Thymus (tissue), 11 donors: ENCODE results near the gene C19orf44. TPM values are rescaled to one million over a fixed set of nuclear protein-coding genes. Genes with fewer than 3 reads are reported as not detected.
"Not testable (repeated sequence)": the region's sequence is repeated elsewhere in the genome, so short reads cannot be mapped to it uniquely, and the experiment has no call there.

Experiments
- DNase-seq, 9 donors: peaks; one replicate each; pipeline ENCODE4 v3.0.0-alpha.2; 2013; ENCODE audit warnings: low spot score in 9 of 9, low read depth in 6 of 9, missing footprints in 1 of 9
- H3K27ac ChIP-seq, 2 donors: one replicate each; pipeline ENCODE4 v1.5.1; 2013; ENCODE audit warnings: control low read depth in 1 of 2, low read depth in 1 of 2, low read length in 1 of 2, mild to moderate bottlenecking in 1 of 2, moderate library complexity in 1 of 2
- H3K27me3 ChIP-seq, 2 donors: one replicate each; pipeline ENCODE4 v1.5.1; 2013; ENCODE audit warnings: low read length in 1 of 2; ENCODE audit not compliant: control insufficient read depth in 2 of 2, insufficient read depth in 1 of 2
- H3K36me3 ChIP-seq, 2 donors: one replicate each; pipeline ENCODE4 v1.5.1; 2013; ENCODE audit warnings: low read length in 1 of 2, mild to moderate bottlenecking in 1 of 2, moderate library complexity in 1 of 2; ENCODE audit not compliant: control insufficient read depth in 2 of 2, insufficient read depth in 2 of 2
- H3K4me1 ChIP-seq, 2 donors: one replicate each; pipeline ENCODE4 v1.5.1; 2013; ENCODE audit warnings: low read length in 2 of 2; ENCODE audit not compliant: control insufficient read depth in 2 of 2, insufficient read depth in 2 of 2
- H3K4me3 ChIP-seq, 2 donors: one replicate each; pipeline ENCODE4 v1.5.1; 2013; ENCODE audit warnings: low read length in 2 of 2, control low read depth in 1 of 2, mild to moderate bottlenecking in 1 of 2
- H3K9me3 ChIP-seq, 2 donors: one replicate each; pipeline ENCODE4 v1.5.1; 2013; ENCODE audit warnings: low read length in 1 of 2, mild to moderate bottlenecking in 1 of 2; ENCODE audit not compliant: control insufficient read depth in 2 of 2, insufficient read depth in 1 of 2
- WGBS: extraction: QIAGEN DNeasy Blood & Tissue Kit; methylation state at CpG from one replicate; pipeline ENCODE4 v1.1.7; 2013; 5-methylcytosine and 5-hydroxymethylcytosine counted together
- polyA plus RNA-seq: library from polyadenylated mRNA; stranded (reverse); fragments of 200-250 nt; gene quantifications from one replicate; pipeline ENCODE4 v1.2.3, GENCODE V29; 2013
- total RNA-seq: library from RNA; stranded (reverse); fragments of 120-200 nt; gene quantifications from one replicate; pipeline ENCODE4 v1.2.4, GENCODE V29; 2013
- donor health status: healthy.

Gene C19orf44
- total and polyA plus RNA-seq, 2 donors: 1.3 to 4.7 TPM

DNA sequence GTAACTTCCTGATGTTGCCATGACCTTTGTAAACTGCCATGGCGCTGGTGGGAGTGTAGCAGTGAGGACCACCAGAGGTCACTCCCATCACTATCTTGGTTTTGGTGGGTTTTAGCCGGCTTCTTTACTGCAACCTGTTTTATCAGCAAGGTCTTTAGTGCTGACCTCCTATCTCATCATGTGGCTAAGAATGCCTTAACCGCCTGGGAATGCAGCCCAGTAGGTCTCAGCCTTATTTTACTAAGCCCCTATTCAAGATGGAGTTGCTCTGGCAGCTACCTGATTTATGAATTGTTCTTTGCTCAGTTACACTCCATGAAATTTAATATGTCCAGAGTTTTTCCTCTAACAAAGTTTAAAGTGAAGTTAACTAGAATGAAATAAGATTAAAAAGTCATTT lies 19.8 kb upstream of the C19orf44 start:
- H3K27me3 ChIP-seq: no peaks in the 10 kb centered on the region
- peaks cover 0 to 10% of the 10 kb centered on the region in 2 donors for H3K9me3 ChIP-seq
- peaks cover 3 to 4% of the 10 kb centered on the region in 2 donors for H3K4me1 ChIP-seq
- WGBS: 92% methylated on average over 3 of the region's 3 CpGs
- H3K36me3 ChIP-seq: no peaks in the 10 kb centered on the region
- H3K4me3 ChIP-seq: no peak overlapping the region
- no peak overlapping the region for H3K27ac ChIP-seq
- DNase-seq: no peak

DNA sequence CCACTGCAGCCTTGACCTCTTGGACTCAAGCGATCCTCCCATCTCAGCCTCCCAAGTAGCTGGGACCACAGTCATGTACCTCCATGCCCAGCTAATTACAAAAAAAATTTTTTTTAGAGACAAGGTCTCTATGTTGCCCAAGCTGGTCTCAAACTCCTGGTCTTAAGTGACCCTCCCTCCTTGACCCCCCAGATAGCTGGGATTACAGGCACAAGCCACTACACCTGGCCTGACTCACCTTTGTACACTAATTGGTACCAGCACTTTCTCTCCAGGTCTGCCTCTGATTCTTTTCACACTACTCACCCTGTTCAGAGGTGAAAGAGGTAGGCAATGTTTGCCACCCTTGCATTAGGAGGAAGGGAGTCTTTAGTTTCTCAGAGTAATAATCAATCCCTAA lies 18.9 kb upstream of the C19orf44 start:
- peaks cover 0 to 6% of the 10 kb centered on the region in 2 donors for H3K9me3 ChIP-seq
- no peaks in the 10 kb centered on the region for H3K36me3 ChIP-seq
- H3K27ac ChIP-seq: no peak overlapping the region
- no peak overlapping the region for H3K4me3 ChIP-seq
- peaks cover 1 to 2% of the 10 kb centered on the region in 2 donors for H3K4me1 ChIP-seq
- WGBS: 98% methylated on average over 1 of the region's 1 CpG
- DNase-seq: no peak
- no peaks in the 10 kb centered on the region for H3K27me3 ChIP-seq

DNA sequence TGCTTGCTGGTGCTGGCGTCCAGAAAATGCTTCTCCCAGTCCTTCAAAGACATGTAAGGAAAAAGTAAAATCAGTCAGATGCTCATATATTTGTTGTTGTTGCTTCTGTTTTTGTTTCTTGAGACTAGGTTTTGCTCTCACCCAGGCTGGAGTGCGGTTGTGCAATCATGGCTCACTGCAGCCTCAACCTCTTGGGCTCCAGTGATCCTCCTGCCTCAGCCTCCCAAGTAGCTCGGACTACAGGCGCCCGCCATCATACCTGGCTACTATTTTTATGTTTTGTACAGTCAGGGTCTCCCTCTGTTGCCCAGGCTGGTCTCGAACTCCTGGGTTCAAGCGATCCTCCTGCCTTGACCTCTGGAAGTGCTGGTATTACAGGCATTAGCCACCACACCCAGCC lies 13.4 kb upstream of the C19orf44 start:
- H3K27ac ChIP-seq: no peak overlapping the region
- H3K27me3 ChIP-seq: no peaks in the 10 kb centered on the region
- no peaks in the 10 kb centered on the region for H3K4me1 ChIP-seq
- 83% methylated on average over 7 of the region's 7 CpGs for WGBS
- DNase-seq: no peak
- no peaks in the 10 kb centered on the region for H3K36me3 ChIP-seq
- no peaks in the 10 kb centered on the region for H3K9me3 ChIP-seq
- H3K4me3 ChIP-seq: no peak overlapping the region

DNA sequence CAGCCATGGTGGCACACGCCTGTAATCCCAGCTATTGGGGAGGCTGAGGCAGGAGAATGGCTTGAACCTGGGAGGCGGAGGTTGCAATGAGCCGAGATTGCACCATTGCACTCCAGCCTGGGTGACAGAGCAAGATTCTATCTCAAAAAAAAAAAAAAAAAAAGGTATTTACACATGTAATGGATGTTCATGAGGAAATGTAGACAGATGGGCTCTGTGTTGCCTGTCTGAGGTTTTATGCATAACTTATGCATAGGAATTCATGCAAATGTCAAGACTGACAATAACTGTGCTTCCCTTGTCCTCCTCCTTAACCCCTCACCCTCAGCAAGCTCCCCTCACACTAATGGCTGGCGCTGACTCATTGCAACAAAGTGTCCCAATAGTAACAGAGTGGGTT lies 9.7 kb upstream of the C19orf44 start:
- H3K4me3 ChIP-seq, H3K27ac ChIP-seq, H3K4me1 ChIP-seq, H3K36me3 ChIP-seq, H3K27me3 ChIP-seq, DNase-seq, H3K9me3 ChIP-seq: not testable (repeated sequence)
- 98% methylated on average over 4 of the region's 4 CpGs for WGBS

DNA sequence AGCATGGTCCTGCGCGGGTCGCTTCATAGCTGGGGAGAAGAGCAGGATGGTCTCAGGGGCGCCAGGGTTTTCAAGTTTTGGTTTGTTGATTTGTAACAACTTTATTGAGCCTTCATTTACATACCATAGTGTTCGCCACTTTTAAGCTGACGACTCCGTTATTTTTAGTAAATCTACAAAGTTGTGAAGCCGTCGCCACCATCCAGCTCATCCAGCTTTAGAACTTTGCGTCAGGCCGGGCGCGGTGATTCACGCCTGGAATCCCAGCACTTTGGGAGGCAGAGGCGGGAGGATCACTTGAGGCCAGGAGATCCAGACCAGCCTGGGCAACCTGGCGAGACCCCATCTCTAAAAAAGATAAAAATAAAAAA lies 404 bp downstream of the C19orf44 start:
- Histone ChIP-seq H3K27me3 (no peaks in the 10 kb centered on the region), H3K9me3 (no peaks in the 10 kb centered on the region), H3K4me1 (peaks cover 7 to 11% of the 10 kb centered on the region in 2 donors), H3K27ac (no peak overlapping the region), H3K36me3 (peaks cover 3 to 8% of the 10 kb centered on the region in 2 donors), H3K4me3 (peak overlapping the region; percentile 59 to 68)
- 43% methylated on average over 16 of the region's 16 CpGs for WGBS
- DNase-seq: peak in 1 of 9 donors; percentile 9

DNA sequence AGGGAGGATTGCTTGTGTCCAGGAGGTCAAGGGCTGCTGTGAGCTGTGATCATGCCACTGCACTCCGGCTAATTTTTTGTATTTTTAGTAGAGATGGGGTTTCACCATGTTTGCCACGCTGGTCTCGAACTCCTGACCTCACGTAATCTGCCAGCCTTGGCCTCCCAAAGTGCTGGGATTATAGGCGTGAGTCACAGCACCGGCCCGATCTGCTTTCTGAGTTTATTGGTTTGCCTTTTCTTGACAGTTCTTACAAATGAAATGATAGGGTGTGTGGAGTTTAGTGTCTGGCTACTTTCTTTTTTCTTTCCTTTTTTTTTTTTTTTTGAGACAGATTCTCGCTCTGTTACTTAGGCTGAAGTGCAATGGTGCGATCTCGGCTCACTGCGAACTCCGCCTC lies 848 bp downstream of the C19orf44 start:
- WGBS: 96% methylated on average over 12 of the region's 12 CpGs
- Histone ChIP-seq H3K36me3 (peaks cover 3 to 8% of the 10 kb centered on the region in 2 donors), H3K27ac (no peak overlapping the region), H3K4me1 (peaks cover 7 to 11% of the 10 kb centered on the region in 2 donors), H3K27me3 (no peaks in the 10 kb centered on the region), H3K4me3 (no peak overlapping the region), H3K9me3 (no peaks in the 10 kb centered on the region)
- no peak for DNase-seq

DNA sequence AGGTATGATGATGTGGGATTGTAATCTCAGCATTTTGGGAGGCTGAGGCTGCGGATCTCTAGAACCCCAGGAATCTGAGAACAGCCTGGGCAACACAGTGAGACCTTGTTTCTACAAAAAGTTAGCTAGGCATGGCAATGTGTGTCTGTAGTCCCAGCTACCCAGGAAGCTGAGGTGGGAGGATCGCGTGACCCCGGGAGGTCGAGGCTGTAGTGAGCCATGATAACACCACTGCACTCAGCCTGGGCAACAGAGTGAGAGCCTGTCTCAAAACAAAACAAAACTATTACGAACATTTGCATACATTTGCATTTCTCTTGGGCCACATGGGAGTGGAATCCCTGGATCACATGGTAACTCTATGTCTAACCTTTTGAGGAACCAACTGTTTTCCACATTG lies 1.6 kb downstream of the C19orf44 start:
- Histone ChIP-seq H3K36me3 (peaks cover 5 to 8% of the 10 kb centered on the region in 2 donors), H3K4me1 (peaks cover 7 to 11% of the 10 kb centered on the region in 2 donors), H3K27me3 (no peaks in the 10 kb centered on the region), H3K4me3 (no peak overlapping the region), H3K27ac (no peak overlapping the region), H3K9me3 (no peaks in the 10 kb centered on the region)
- WGBS: 98% methylated on average over 6 of the region's 6 CpGs
- DNase-seq: no peak

DNA sequence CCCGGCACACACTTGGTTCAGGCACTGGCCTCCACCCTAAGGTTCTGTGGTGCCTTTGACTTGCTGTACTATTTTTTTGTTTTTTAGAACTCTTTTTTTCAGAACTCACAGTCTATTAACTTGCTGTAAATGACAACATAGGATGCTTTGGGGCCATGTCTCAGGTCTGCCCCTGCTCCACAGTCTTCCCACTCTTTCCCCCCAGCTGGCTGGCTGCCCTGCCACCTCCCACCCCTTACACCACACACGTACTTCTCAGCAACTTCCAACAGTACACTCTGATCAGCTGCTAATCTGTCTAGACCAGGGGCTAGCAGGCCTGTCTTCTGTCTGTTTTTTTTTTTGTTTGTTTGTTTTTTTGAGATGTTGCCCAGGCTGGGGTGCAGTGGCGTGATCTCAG lies 8.1 kb downstream of the C19orf44 start:
- H3K9me3 ChIP-seq: no peaks in the 10 kb centered on the region
- H3K27me3 ChIP-seq: no peaks in the 10 kb centered on the region
- 96% methylated on average over 3 of the region's 3 CpGs for WGBS
- H3K36me3 ChIP-seq: peaks cover 11 to 21% of the 10 kb centered on the region in 2 donors
- no peaks in the 10 kb centered on the region for H3K4me1 ChIP-seq
- no peak overlapping the region for H3K27ac ChIP-seq
- H3K4me3 ChIP-seq: no peak overlapping the region
- DNase-seq: no peak

DNA sequence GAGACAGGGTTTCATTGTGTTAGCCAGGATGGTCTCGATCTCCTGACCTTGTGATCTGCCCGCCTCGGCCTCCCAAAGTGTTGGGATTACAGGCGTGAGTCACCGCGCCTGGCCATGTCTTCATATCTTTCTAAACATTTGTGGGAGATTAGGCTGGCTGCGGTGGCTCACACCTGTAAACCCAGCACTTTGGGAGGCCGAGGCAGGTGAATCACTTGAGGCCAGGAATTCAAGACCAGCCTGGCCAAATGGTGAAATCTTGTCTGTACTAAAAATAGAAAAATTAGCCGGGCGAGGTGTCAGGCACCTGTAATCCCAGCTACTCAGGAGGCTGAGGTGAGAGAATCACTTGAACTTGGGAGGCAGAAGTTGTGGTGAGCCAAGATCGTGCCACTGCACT lies 10.0 kb downstream of the C19orf44 start:
- DNase-seq, H3K9me3 ChIP-seq, H3K27me3 ChIP-seq, H3K4me1 ChIP-seq, H3K4me3 ChIP-seq, H3K27ac ChIP-seq: not testable (repeated sequence)
- WGBS: 98% methylated on average over 11 of the region's 11 CpGs
- peaks cover 11 to 29% of the 10 kb centered on the region in 2 donors for H3K36me3 ChIP-seq

DNA sequence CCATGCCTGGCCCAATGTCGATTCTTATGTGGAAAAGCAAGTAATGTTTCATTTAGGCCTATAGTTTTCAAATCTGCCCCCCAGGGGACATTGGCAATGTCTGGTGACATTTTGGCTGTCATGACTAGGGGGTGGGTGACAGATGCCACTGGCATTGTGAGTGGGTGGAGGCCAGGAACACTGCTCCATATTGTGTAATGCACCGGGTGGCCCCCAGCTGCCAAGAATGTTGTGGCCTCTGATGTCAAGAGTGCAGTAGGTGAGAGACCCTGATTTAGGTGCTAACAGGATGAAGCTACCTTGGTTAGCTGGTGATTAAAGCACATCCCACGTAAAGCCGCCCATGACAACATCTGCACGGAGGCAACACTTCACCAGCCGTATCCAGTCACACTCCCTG lies 10.8 kb downstream of the C19orf44 start:
- H3K4me3 ChIP-seq: no peak overlapping the region
- no peak overlapping the region for H3K27ac ChIP-seq
- 99% methylated on average over 6 of the region's 6 CpGs for WGBS
- H3K9me3 ChIP-seq: no peaks in the 10 kb centered on the region
- DNase-seq: no peak
- no peaks in the 10 kb centered on the region for H3K4me1 ChIP-seq
- H3K36me3 ChIP-seq: peaks cover 11 to 29% of the 10 kb centered on the region in 2 donors
- H3K27me3 ChIP-seq: no peaks in the 10 kb centered on the region
